Progenitor cell of endocrine pancreas (in vitro differentiated cells): ENCODE data around the gene TOGARAM2. TPM values are rescaled to one million over a fixed set of nuclear protein-coding genes. Genes with fewer than 3 reads are reported as not detected.

ENCODE experiments used
- DNase-seq: peaks from one replicate; pipeline ENCODE4 v3.0.0; 2021; ENCODE audit warnings: low spot score; ENCODE audit not compliant: unreplicated experiment
- H3K27ac Mint-ChIP-seq: 2 replicates; pipeline ENCODE4 v1.8.0; 2021; ENCODE audit warnings: mild to moderate bottlenecking, moderate library complexity, mixed read lengths
- H3K27me3 Mint-ChIP-seq: 2 replicates; pipeline ENCODE4 v1.8.0; 2021; ENCODE audit warnings: mixed read lengths
- H3K36me3 Mint-ChIP-seq: 2 replicates; pipeline ENCODE4 v1.8.0; 2022; ENCODE audit warnings: mixed read lengths; ENCODE audit not compliant: insufficient read depth
- H3K4me1 Mint-ChIP-seq: 2 replicates; pipeline ENCODE4 v1.8.0; 2021; ENCODE audit warnings: low read depth, mixed read lengths
- H3K4me3 Mint-ChIP-seq: 2 replicates; pipeline ENCODE4 v1.8.0; 2021; ENCODE audit warnings: low read depth, mild to moderate bottlenecking, moderate library complexity, mixed read lengths
- H3K9me3 Mint-ChIP-seq: 2 replicates; pipeline ENCODE4 v1.8.0; 2021; ENCODE audit warnings: low read depth, mixed read lengths
- CTCF ChIP-seq: fragments of 200-600 bp; sonication (generic); IDR thresholded peaks from one replicate; pipeline ENCODE4 v1.5.0; 2021; ENCODE audit warnings: antibody characterized with exemption, mild to moderate bottlenecking; ENCODE audit not compliant: unreplicated experiment
- total RNA-seq: library from RNA; stranded (reverse); gene quantifications from 2 replicates; pipeline ENCODE4 v1.2.1, GENCODE V29; 2021

The TOGARAM2 gene
- total RNA-seq, 1 donor from 2014 or later = 0.86 TPM

GRCh38 chr2:28980368-28981015 lies 606 bp upstream of the TOGARAM2 start:
- peaks cover 2% of the 10 kb centered on the region for H3K4me1 Mint-ChIP-seq
- no peak for TF ChIP-seq CTCF
- H3K9me3 Mint-ChIP-seq = no peaks in the 10 kb centered on the region
- H3K36me3 Mint-ChIP-seq = no peaks in the 10 kb centered on the region
- no peak for DNase-seq
- H3K27me3 Mint-ChIP-seq = peaks cover 8% of the 10 kb centered on the region
- no peak overlapping the region for H3K27ac Mint-ChIP-seq
- H3K4me3 Mint-ChIP-seq = no peak overlapping the region

- Mint-ChIP-seq H3K4me3 (no peak overlapping the region), H3K4me1 (no peaks in the 10 kb centered on the region), H3K27me3 (peaks cover 8% of the 10 kb centered on the region), H3K9me3 (no peaks in the 10 kb centered on the region), H3K36me3 (no peaks in the 10 kb centered on the region), H3K27ac (no peak overlapping the region)
- no peak for DNase-seq
- TF ChIP-seq CTCF = no peak
Measured at GRCh38 chr2:28981620-28982376, 700 bp downstream of the TOGARAM2 start.

- no peak overlapping the region for H3K4me3 Mint-ChIP-seq
Measured at GRCh38 chr2:28982381-28982950, 1.4 kb downstream of the TOGARAM2 start.

GRCh38 chr2:28986429-28986828 lies 5.3 kb downstream of the TOGARAM2 start:
- Mint-ChIP-seq H3K4me3 (no peak overlapping the region), H3K27me3 (peaks cover 14% of the 10 kb centered on the region), H3K4me1 (no peaks in the 10 kb centered on the region), H3K9me3 (no peaks in the 10 kb centered on the region), H3K27ac (no peak overlapping the region), H3K36me3 (no peaks in the 10 kb centered on the region)
- TF ChIP-seq CTCF = no peak
- DNase-seq = no peak

More at GRCh38 chr2:28982381-28982950, 1.4 kb downstream of the TOGARAM2 start:
- H3K4me1 Mint-ChIP-seq = no peaks in the 10 kb centered on the region
- no peak for DNase-seq
- H3K27ac Mint-ChIP-seq = no peak overlapping the region
- TF ChIP-seq CTCF = no peak
- H3K36me3 Mint-ChIP-seq = no peaks in the 10 kb centered on the region
- H3K9me3 Mint-ChIP-seq = no peaks in the 10 kb centered on the region
- peaks cover 8% of the 10 kb centered on the region for H3K27me3 Mint-ChIP-seq

- H3K27ac Mint-ChIP-seq = no peak overlapping the region
- peaks cover 28% of the 10 kb centered on the region for H3K27me3 Mint-ChIP-seq
- H3K36me3 Mint-ChIP-seq = no peaks in the 10 kb centered on the region
- H3K4me1 Mint-ChIP-seq = peaks cover 6% of the 10 kb centered on the region
- no peak for DNase-seq
- H3K9me3 Mint-ChIP-seq = no peaks in the 10 kb centered on the region
- TF ChIP-seq CTCF = no peak
- H3K4me3 Mint-ChIP-seq = no peak overlapping the region
Measured at GRCh38 chr2:28989973-28990372, 8.9 kb downstream of the TOGARAM2 start.
